ENCODE data around the gene MAEA.

Gene MAEA

GRCh38 chr4:1337951-1338751 lies 48.5 kb downstream of the MAEA start:
- no peaks in the 10 kb centered on the region for H3K79me2 ChIP-seq (ENCODE audit: control insufficient read depth, low read length)
- TF ChIP-seq EZH2phosphoT487 (IDR thresholded peaks at IDR 0.05; ENCODE audit: borderline replicate concordance, low read length): no peak
- no peak for TF ChIP-seq CTCF (IDR thresholded peaks at IDR 0.05; ENCODE audit: low read depth, low read length, poor library complexity, severe bottlenecking)
- H3K27ac ChIP-seq (ENCODE audit: low read depth, low read length): no peak overlapping the region
- H3K9me2 ChIP-seq (replicated peaks; ENCODE audit: control insufficient read depth, low read length): no peaks in the 10 kb centered on the region
- H3F3A ChIP-seq (ENCODE audit: control insufficient read depth, insufficient read depth): no peaks in the 10 kb centered on the region
- H3K36me3 ChIP-seq (ENCODE audit: control insufficient read depth, low read length): peaks cover 52% of the 10 kb centered on the region
- no peaks in the 10 kb centered on the region for H3K4me1 ChIP-seq (ENCODE audit: control insufficient read depth, low read length)
- no peak overlapping the region for H3K4me2 ChIP-seq (ENCODE audit: low read length)
- H4K20me1 ChIP-seq (ENCODE audit: control insufficient read depth, insufficient read depth, low read depth, low read length): no peaks in the 10 kb centered on the region; the same call in 1 of the 2 replicates
- H3K4me3 ChIP-seq (ENCODE audit: low read length): no peak overlapping the region
- no peaks in the 10 kb centered on the region for H3K9me3 ChIP-seq (ENCODE audit: control insufficient read depth, insufficient read depth, low read length)
- H3K27me3 ChIP-seq (ENCODE audit: control insufficient read depth, low read length): no peaks in the 10 kb centered on the region

- H3K27ac ChIP-seq (ENCODE audit: low read depth, low read length): no peak overlapping the region
- H3K9me2 ChIP-seq (replicated peaks; ENCODE audit: control insufficient read depth, low read length): no peaks in the 10 kb centered on the region
- H3K27me3 ChIP-seq (ENCODE audit: control insufficient read depth, low read length): no peaks in the 10 kb centered on the region
- TF ChIP-seq CTCF (IDR thresholded peaks at IDR 0.05; ENCODE audit: low read depth, low read length, poor library complexity, severe bottlenecking) (no peak), EZH2phosphoT487 (IDR thresholded peaks at IDR 0.05; ENCODE audit: borderline replicate concordance, low read length) (no peak)
- H3K36me3 ChIP-seq (ENCODE audit: control insufficient read depth, low read length): peaks cover 52% of the 10 kb centered on the region
- no peaks in the 10 kb centered on the region for H3K79me2 ChIP-seq (ENCODE audit: control insufficient read depth, low read length)
- H3K4me3 ChIP-seq (ENCODE audit: low read length): no peak overlapping the region
- no peaks in the 10 kb centered on the region for H3K4me1 ChIP-seq (ENCODE audit: control insufficient read depth, low read length)
- H3K9me3 ChIP-seq (ENCODE audit: control insufficient read depth, insufficient read depth, low read length): no peaks in the 10 kb centered on the region
- no peaks in the 10 kb centered on the region; the same call in 1 of the 2 replicates for H4K20me1 ChIP-seq (ENCODE audit: control insufficient read depth, insufficient read depth, low read depth, low read length)
- no peak overlapping the region for H3K4me2 ChIP-seq (ENCODE audit: low read length)
- H3F3A ChIP-seq (ENCODE audit: control insufficient read depth, insufficient read depth): peaks cover 3% of the 10 kb centered on the region; the same call in 1 of the 2 replicates
These were observed 49.2 kb downstream of the MAEA start for GRCh38 chr4:1338752-1339414.

- peaks cover 50% of the 10 kb centered on the region for H3K36me3 ChIP-seq (ENCODE audit: control insufficient read depth, low read length)
- H3K9me2 ChIP-seq (replicated peaks; ENCODE audit: control insufficient read depth, low read length): no peaks in the 10 kb centered on the region
- TF ChIP-seq EZH2phosphoT487 (IDR thresholded peaks at IDR 0.05; ENCODE audit: borderline replicate concordance, low read length) (no peak), CTCF (IDR thresholded peaks at IDR 0.05; ENCODE audit: low read depth, low read length, poor library complexity, severe bottlenecking) (no peak)
- H3K4me3 ChIP-seq (ENCODE audit: low read length): no peak overlapping the region
- H3K27me3 ChIP-seq (ENCODE audit: control insufficient read depth, low read length): no peaks in the 10 kb centered on the region
- peaks cover 4% of the 10 kb centered on the region; the same call in 1 of the 2 replicates for H3F3A ChIP-seq (ENCODE audit: control insufficient read depth, insufficient read depth)
- H3K9me3 ChIP-seq (ENCODE audit: control insufficient read depth, insufficient read depth, low read length): no peaks in the 10 kb centered on the region
- no peaks in the 10 kb centered on the region; the same call in 1 of the 2 replicates for H4K20me1 ChIP-seq (ENCODE audit: control insufficient read depth, insufficient read depth, low read depth, low read length)
- no peaks in the 10 kb centered on the region for H3K79me2 ChIP-seq (ENCODE audit: control insufficient read depth, low read length)
- no peaks in the 10 kb centered on the region for H3K4me1 ChIP-seq (ENCODE audit: control insufficient read depth, low read length)
- no peak overlapping the region for H3K27ac ChIP-seq (ENCODE audit: low read depth, low read length)
- H3K4me2 ChIP-seq (ENCODE audit: low read length): no peak overlapping the region
These were observed 49.8 kb downstream of the MAEA start for GRCh38 chr4:1339489-1339888.

All from DOHH2 (cell line).